DMS153 treated with DMSO at 0.1 percent for 48 hours (cell line): ENCODE data around the gene WDR7.
A peak's percentile ranks its signal among the peaks of the same experiment; 100 is the strongest.

Experiments used
- DNase-seq: peaks from one replicate; lab custom pipeline; 2025; ENCODE audit not compliant: unreplicated experiment; lab: John Stamatoyannopoulos, UW

The WDR7 gene

GRCh38 chr18:56873441-56874140, 222.4 kb downstream of the WDR7 start:
- peak; percentile 55 for DNase-seq

- DNase-seq, result no peak
These were observed 227.6 kb downstream of the WDR7 start for GRCh38 chr18:56878711-56879110.

GRCh38 chr18:56884511-56884910, 233.4 kb downstream of the WDR7 start:
- DNase-seq, result no peak

DNA sequence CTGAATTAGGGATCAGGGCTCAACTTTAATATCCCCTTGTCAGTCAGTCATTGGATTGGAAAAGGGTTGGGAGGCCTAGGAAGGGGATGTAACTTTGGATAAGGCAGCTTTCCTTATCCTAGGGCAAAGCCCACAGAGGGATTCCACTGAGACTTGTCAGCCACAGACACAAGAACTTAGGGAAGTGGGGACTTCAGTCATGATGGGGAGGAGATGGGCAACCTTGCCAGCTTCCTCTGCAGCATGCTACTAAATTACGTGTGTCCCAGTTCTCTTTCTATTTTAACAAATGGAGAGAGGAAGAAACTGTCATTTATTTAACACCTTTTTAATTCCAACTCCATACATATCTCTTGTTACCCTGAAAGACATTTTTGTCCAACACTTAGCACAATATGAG, 237.8 kb downstream of the WDR7 start:
- no peak for DNase-seq

GRCh38 chr18:56889621-56890020, 238.5 kb downstream of the WDR7 start:
- DNase-seq, result no peak

GRCh38 chr18:56890632-56891031, 239.5 kb downstream of the WDR7 start:
- no peak for DNase-seq

DNA sequence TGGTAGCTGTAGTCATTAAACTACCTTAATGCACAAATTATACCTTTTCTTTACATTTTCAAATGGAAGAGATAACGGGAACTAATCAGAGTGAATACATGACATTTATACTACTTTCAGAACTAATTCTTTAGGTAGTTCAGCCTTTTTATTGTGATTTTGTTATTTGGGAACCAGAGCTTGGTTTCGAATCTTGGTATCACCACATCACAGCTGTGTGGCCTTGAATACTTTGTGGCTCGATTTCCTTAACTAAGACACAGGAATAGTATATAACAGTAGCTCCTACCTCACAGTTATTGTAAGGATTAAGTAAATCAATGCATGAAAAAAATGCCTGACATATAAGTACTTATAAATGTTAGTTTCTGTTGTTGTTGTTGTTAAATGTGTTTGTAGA, 240.0 kb downstream of the WDR7 start:
- no peak for DNase-seq

DNA sequence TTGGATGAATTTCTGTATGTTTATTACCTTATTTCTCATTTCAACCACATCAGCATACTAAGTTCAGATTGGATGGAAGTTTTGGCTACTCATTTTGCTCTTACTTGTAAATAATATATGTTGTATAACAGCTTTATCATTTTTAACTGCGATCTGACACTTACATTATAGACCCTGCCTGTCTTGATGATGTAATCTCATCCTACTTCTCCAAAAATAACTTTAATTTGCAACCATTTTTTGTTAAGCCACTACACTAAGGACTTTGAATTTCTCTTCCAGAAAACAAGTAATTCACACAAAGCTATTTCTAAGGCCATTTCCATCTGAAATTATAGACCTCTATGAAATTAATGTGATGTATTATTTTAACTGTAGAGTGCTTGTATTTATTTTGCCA, 240.7 kb downstream of the WDR7 start:
- no peak for DNase-seq

- DNase-seq, result no peak
These were observed 246.0 kb downstream of the WDR7 start for GRCh38 chr18:56897122-56897521.

DNA sequence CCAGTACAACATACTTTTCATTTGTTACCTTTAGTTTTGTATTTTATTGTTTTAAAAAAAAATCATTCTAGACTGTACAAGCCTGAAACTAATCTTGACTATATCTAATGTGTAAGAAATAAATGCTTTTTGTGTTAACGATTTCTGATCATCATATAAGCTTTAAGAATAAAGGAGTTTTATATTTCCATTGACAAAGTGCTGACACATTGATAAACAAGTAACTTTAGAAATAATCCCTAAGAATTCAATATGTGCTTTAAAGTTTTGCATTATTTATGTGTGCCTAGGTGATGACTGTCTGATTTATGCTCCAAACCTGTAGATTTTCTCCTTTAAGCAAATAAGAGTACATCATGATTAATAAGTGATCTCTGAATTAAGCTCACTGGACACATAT, 248.5 kb downstream of the WDR7 start:
- DNase-seq, result no peak

GRCh38 chr18:56900195-56901094, 249.3 kb downstream of the WDR7 start:
- DNase-seq, result no peak

GRCh38 chr18:56901919-56902318, 250.8 kb downstream of the WDR7 start:
- DNase-seq, result no peak

- DNase-seq, result no peak
These were observed 251.5 kb downstream of the WDR7 start for GRCh38 chr18:56902653-56903052.

GRCh38 chr18:56903686-56904085, 252.5 kb downstream of the WDR7 start:
- no peak for DNase-seq

- no peak for DNase-seq
These were observed 256.6 kb downstream of the WDR7 start for GRCh38 chr18:56907771-56908170.

DNA sequence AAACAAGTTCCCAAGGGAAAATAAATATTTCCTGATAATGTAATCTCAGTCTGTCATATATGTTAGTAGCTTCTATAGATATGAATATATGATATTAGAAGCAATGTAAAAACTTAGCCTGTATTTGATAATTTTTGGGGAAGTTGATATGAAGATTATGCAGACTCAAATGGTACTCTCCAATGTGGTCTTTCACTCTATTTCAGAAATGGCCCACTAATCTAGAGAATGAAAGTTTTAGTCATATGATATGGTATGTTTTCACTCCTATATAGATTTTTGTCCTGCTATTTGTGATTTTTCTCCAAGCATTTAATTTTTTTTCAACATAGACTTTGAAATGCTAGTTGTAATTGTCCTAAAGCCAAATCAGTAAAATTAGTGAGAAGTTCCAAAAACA, 259.1 kb downstream of the WDR7 start:
- no peak for DNase-seq

DNA sequence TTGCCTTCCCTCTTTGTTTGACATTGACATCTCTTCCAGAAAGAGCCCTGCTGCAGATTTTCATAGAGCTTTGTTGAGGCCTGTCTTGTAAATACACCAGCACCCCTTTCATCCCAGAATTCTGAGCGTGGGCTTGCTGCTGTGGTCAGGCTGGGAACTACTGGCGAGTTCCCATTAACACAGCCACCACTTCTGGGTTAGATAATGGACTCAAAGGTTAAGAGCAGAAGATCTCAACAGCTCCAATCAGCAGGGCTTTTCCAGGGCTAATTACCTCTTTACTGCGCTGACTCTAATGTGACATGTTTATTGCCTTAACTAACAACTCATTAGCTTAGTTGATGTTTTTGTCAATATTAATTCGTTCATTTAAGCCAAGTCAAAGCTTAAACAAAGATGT, 259.8 kb downstream of the WDR7 start:
- peak; percentile 36 for DNase-seq

GRCh38 chr18:56913941-56914340, 262.8 kb downstream of the WDR7 start:
- peak; percentile 75 for DNase-seq

DNA sequence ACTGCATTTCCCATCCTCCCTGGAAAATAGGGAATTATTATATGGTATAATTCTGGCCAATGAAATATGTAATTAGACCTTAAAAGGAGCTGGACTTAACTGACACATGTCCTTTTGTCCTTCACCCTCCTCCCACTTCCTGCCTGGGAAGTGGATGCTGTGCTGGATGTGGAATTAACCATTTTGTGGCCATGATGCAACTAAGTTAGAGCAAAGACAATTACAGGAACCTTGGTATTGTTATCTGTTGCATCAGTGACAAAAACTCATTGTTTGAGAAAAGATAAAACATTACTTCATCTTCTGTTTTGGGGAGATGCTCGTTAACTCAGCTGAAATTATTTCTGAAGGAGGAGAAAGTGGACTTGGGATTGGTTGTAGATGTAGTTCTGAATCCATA, 268.0 kb downstream of the WDR7 start:
- DNase-seq, result no peak

DNA sequence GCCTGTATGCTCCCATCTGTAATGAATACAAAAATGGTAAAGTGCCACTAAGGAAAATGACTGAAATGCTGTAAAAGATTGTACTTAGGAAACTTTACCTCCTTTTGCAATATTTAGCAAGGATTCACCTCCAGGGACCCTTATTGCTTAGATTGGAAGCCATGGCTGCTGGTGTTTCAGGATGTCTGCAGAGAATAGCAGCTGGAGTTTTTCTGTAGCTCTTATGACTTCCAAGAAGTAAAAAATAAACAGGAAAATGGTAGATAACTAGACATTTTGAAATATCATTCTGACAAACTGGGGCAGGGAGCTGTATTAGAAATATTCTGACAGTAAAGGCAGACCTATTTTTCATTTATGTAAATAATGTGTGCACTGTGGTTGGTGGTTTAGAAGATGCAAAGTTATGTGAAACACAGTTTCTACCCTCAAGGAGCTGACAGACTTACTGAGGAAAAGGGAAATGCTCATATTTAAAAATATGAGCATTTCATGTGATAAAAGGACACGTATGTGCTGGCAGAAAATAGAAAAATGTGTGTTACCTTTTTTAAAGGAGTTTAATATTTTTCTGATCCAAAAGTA, 270.8 kb downstream of the WDR7 start:
- no peak for DNase-seq

- DNase-seq, result no peak
These were observed 275.6 kb downstream of the WDR7 start for GRCh38 chr18:56926734-56927133.

- DNase-seq, result no peak
These were observed 276.6 kb downstream of the WDR7 start for GRCh38 chr18:56927786-56928185.
